Measurements from ENCODE around the gene RABGAP1L.

GRCh38 chr1:174156437-174156836, 2.9 kb upstream of the RABGAP1L start:
- TF ChIP-seq POLR2A (IDR thresholded peaks at IDR 0.05; ENCODE audit: low read length) (no peak), GATA1 (IDR thresholded peaks at IDR 0.05; ENCODE audit: low read depth, low read length) (no peak)

Data from erythroblast (primary cell).